HepG2 (cell line): Measurements from ENCODE around the gene PRSS53. TPM values are rescaled to one million over a fixed set of nuclear protein-coding genes. Genes with fewer than 3 reads are reported as not detected.
A peak's percentile ranks its signal among the peaks of the same experiment; 100 is the strongest.

Experiments
- ARID3A ChIP-seq: IDR thresholded peaks from 2 replicates; pipeline ENCODE4 v1.6.1; 2012; ENCODE audit warnings: low read depth, low read length, improper control_type of control experiment
- EED ChIP-seq: sonication (generic); formaldehyde crosslinking; IDR thresholded peaks from 2 replicates; pipeline ENCODE4 v1.5.0; 2020; ENCODE audit warnings: mild to moderate bottlenecking, missing genetic modification reagents
- FIP1L1 ChIP-seq: fragments of 200-400 bp; formaldehyde crosslinking; IDR thresholded peaks from 2 replicates; pipeline ENCODE4 v1.6.1; 2018; ENCODE audit warnings: low read depth, mild to moderate bottlenecking, low read length, moderate library complexity, borderline replicate concordance; ENCODE audit not compliant: insufficient read depth
- MXI1 ChIP-seq: IDR thresholded peaks from 3 replicates; pipeline ENCODE4 v1.6.1; 2012; ENCODE audit warnings: low read depth, low read length, inconsistent platforms, borderline replicate concordance
- YEATS4 ChIP-seq: sonication (generic); formaldehyde crosslinking; IDR thresholded peaks from 2 replicates; pipeline ENCODE4 v1.4.0; 2020; ENCODE audit warnings: missing genetic modification reagents, borderline replicate concordance
- ZNF574 ChIP-seq: sonication (generic); formaldehyde crosslinking; IDR thresholded peaks from 2 replicates; pipeline ENCODE4 v1.4.0; 2020; ENCODE audit warnings: missing genetic modification reagents
- ZNF629 ChIP-seq: sonication (generic); formaldehyde crosslinking; conservative IDR thresholded peaks from 2 replicates; pipeline ENCODE4 v1.5.0; 2020; ENCODE audit warnings: missing genetic modification reagents
- ZSCAN22 ChIP-seq: sonication (generic); formaldehyde crosslinking; IDR thresholded peaks from 2 replicates; pipeline ENCODE4 v1.4.0; 2020; ENCODE audit warnings: mild to moderate bottlenecking, missing genetic modification reagents
- polyA plus RNA-seq, 8 experiments: library from polyadenylated mRNA; depleted of rRNA in 3 of 8; stranded (reverse) in 7 of 8; unstranded in 1 of 8; fragments of >200 nt; fragmentation: Illumina TruSeq in 4 of 8; extraction: Trizol in 4 of 8; gene quantifications; 2 replicates each; pipeline versions ENCODE4 v1.2.1 to v1.2.3, GENCODE V29; 2011 to 2016; ENCODE audit warnings: low read depth in 4 of 8, missing spikeins in 1 of 8, mixed read lengths in 1 of 8; ENCODE audit not compliant: insufficient read depth in 1 of 8
- total RNA-seq, 5 experiments: library from RNA; depleted of rRNA; stranded (reverse); fragments of >200 nt; fragmentation: Illumina TruSeq; extraction: Trizol; gene quantifications; 2 replicates each; pipeline ENCODE4 v1.2.3, GENCODE V29; 2016; ENCODE audit warnings: low read depth in 1 of 5

The PRSS53 gene
- total and polyA plus RNA-seq, 2 of the 13 experiments (the other 11 are each of a cell fraction or from before 2014, with no cell fraction given), result 2.2 to 7.4 TPM

- TF ChIP-seq ARID3A (no peak), FIP1L1 (0 out of 2 replicates have a peak, but pooled peaks have one; percentile 59), EED (CRISPR knock-in tag) (no peak), YEATS4 (CRISPR knock-in tag) (peak; percentile 93; the same call in 1 of the 2 replicates), ZSCAN22 (no peak), MXI1 (peak; percentile 87; the same call in 2 of the 3 replicates), ZNF574 (CRISPR knock-in tag) (peak; percentile 92), ZNF629 (CRISPR knock-in tag) (peak; percentile 68; the same call in 1 of the 2 replicates)
Observed at GRCh38 chr16:31108035-31108793, 19.5 kb upstream of the PRSS53 start, which contains the start of gene BCKDK (continued).
